NB4 (cell line): ENCODE results near the gene KIF7.

ENCODE experiments used
- DNase-seq: peaks from one replicate; pipeline ENCODE4 v3.0.0; 2010; ENCODE audit warnings: low read depth
- H3K4me3 ChIP-seq: one replicate; pipeline ENCODE4 v1.5.1; 2011; ENCODE audit warnings: mild to moderate bottlenecking, low read depth, low read length, moderate library complexity
- CTCF ChIP-seq: IDR thresholded peaks from one replicate; pipeline ENCODE4 v1.5.1; 2012; ENCODE audit warnings: low read depth, low read length
- MYC ChIP-seq: IDR thresholded peaks from 2 replicates; pipeline ENCODE4 v1.6.1; 2011; ENCODE audit warnings: low read depth, low read length
- POLR2A ChIP-seq: IDR thresholded peaks from 2 replicates; pipeline ENCODE4 v1.6.1; 2011; ENCODE audit warnings: mild to moderate bottlenecking; ENCODE audit not compliant: insufficient read length; ENCODE audit errors: extremely low read depth
- TF ChIP-seq, protein P1 (sequence below): IDR thresholded peaks from 2 replicates; pipeline ENCODE4 v1.6.1; 2011; ENCODE audit warnings: low read depth, low read length

The KIF7 gene

DNA sequence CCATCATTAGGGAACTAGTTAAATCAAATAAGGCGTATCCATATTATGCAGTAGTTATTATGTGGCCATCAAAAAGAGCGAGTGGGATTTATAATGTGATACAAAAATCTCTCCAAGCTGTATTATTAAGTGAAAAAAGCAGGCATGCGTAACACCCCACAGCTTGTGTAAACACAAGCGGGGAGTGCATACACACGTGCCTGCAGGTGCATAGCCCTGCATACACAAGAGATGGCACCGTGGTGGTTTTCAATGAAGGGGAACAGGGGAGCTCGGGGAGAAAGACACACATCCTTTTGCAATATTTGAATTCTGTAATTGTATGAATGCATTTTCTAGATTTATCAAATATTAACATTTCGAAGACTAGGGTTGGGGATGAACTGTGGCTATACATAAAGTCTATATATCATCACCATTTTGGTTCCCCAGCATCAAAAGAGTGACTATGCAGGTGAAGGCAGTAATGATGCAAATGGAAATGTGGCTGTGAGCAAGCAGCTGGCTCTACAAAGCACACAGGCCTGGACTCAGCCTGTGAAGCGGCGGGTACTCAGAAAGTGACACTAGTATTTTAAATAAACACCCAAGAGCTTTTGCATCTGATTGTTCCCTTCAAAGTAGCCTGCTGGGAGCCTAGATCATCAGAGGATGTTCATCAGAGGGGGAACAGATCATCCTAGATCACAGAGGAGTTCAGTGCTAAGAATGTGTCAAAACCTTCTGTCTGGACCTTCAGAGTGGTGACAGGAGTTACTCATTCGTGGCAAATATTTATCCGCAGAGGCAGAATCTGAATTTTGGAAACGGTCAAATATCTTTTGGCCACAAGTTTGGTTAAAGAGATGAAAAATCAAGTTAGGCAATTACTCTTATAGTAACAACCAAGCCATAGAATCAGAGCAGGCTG is 9.4 kb upstream of the KIF7 start:
- H3K4me3 ChIP-seq = peak overlapping the region; percentile 16
- TF ChIP-seq, protein P1, sequence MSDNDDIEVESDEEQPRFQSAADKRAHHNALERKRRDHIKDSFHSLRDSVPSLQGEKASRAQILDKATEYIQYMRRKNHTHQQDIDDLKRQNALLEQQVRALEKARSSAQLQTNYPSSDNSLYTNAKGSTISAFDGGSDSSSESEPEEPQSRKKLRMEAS = no peak
- TF ChIP-seq POLR2A (no peak), CTCF (no peak), MYC (no peak)
- no peak for DNase-seq

GRCh38 chr15:89662893-89663626 is 7.8 kb upstream of the KIF7 start:
- no peak overlapping the region for H3K4me3 ChIP-seq
- TF ChIP-seq POLR2A (no peak), MYC (no peak), CTCF (no peak)
- TF ChIP-seq, protein P1 = no peak
- no peak for DNase-seq

- DNase-seq = no peak
- H3K4me3 ChIP-seq = no peak overlapping the region
- TF ChIP-seq, protein P1 = no peak
- no peak for TF ChIP-seq MYC
- TF ChIP-seq CTCF = no peak
- no peak for TF ChIP-seq POLR2A
These were observed 5.3 kb upstream of the KIF7 start for GRCh38 chr15:89660556-89660955.

DNA sequence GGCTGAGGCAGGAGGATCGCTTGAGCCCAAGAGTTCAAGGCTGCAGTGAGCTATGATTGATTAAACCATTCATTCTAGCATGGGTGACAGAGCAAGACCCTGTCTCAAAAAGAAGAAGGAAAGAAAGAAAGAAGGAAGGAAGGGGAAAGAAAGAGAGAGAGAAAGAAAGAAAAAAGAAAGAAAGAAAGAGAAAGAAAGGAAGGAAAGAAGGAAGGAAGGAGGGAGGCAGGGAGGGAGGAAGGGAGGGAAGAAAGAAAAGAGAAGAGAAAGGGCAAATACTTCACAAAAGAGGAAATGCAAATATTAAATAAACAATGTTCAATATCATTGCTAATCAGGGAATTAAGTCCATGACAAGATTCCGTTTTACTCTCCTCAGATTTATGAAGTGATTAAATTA is 4.0 kb upstream of the KIF7 start:
- no peak for DNase-seq
- H3K4me3 ChIP-seq = no peak overlapping the region
- no peak for TF ChIP-seq CTCF
- no peak for TF ChIP-seq MYC
- TF ChIP-seq POLR2A = no peak
- TF ChIP-seq, protein P1 = no peak

DNA sequence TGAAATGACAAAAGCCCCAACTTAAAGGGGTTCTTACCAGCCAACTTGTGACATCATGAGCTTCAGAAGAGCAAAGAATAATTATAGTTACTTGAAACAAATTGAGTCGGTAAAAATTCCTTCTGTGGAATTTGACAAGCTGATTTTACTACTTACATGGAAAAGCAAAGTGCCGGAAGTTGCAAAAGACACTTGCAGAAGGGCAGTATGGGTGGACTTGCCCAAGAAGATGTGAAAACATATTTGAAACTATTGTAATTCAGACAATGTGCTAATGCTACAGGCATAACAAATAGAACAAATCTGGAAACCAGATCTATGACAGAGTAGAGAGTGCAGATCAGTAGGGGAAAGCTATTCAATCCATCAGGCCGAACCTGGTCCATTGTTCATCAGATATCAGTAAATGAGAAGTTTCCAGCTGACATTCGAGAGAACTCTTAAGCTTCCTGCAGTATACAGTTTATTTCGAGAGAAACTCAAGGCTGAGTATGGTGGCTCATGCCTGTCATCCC is 2.5 kb upstream of the KIF7 start:
- no peak for DNase-seq
- no peak overlapping the region for H3K4me3 ChIP-seq
- no peak for TF ChIP-seq CTCF
